NCI-H1930 (cell line): ENCODE measurements around the gene ZNF768.
"Not testable (repeated sequence)": the region's sequence is repeated elsewhere in the genome, so short reads cannot be mapped to it uniquely, and the experiment has no call there.

Experiments
- DNase-seq, 2 experiments: peaks; one replicate each; lab custom pipeline; 2025; lab: John Stamatoyannopoulos, UW

ZNF768 gene

GRCh38 chr16:30555315-30556124 is 29.2 kb upstream of the ZNF768 start:
- DNase-seq = no peak

GRCh38 chr16:30554557-30555314 is 28.4 kb upstream of the ZNF768 start:
- DNase-seq = no peak

- DNase-seq = no peak
Measured at GRCh38 chr16:30553393-30553899, 27.1 kb upstream of the ZNF768 start.

- DNase-seq = no peak
Measured at GRCh38 chr16:30552956-30553355, 26.6 kb upstream of the ZNF768 start.

- DNase-seq = no peak
Measured at GRCh38 chr16:30551781-30552180, 25.4 kb upstream of the ZNF768 start.

- DNase-seq = no peak
Measured at GRCh38 chr16:30548416-30549253, 22.3 kb upstream of the ZNF768 start.

- DNase-seq = no peak
Measured at GRCh38 chr16:30546115-30546514, 19.7 kb upstream of the ZNF768 start.

GRCh38 chr16:30543067-30543466 is 16.7 kb upstream of the ZNF768 start:
- DNase-seq = no peak

GRCh38 chr16:30541502-30542329 is 15.3 kb upstream of the ZNF768 start:
- DNase-seq = no peak

GRCh38 chr16:30540916-30541464 is 14.6 kb upstream of the ZNF768 start:
- DNase-seq = not testable (repeated sequence)

GRCh38 chr16:30539986-30540526 is 13.7 kb upstream of the ZNF768 start:
- DNase-seq = not testable (repeated sequence)

- no peak for DNase-seq
Measured at GRCh38 chr16:30539000-30539964, 12.9 kb upstream of the ZNF768 start.

- DNase-seq = not testable (repeated sequence)
Measured at GRCh38 chr16:30536391-30537024, 10.1 kb upstream of the ZNF768 start.

GRCh38 chr16:30535777-30536190 is 9.4 kb upstream of the ZNF768 start:
- DNase-seq = peak; percentile 62 to 71

- DNase-seq = no peak
Measured at GRCh38 chr16:30535106-30535776, 8.9 kb upstream of the ZNF768 start.

- peak; percentile 90 to 95 for DNase-seq
Measured at GRCh38 chr16:30534368-30535105, 8.2 kb upstream of the ZNF768 start, which contains the start of gene ZNF747. TSS of gene ZNF747 (minus strand) at chr16:30534858. CDS start at chr16:30534679, 179 bp downstream.

GRCh38 chr16:30533748-30534367 is 7.5 kb upstream of the ZNF768 start:
- no peak for DNase-seq
